ENCODE data around the gene PLEKHG5. TPM values are rescaled to one million over a fixed set of nuclear protein-coding genes. Genes with fewer than 3 reads are reported as not detected.

Gene PLEKHG5
- total and polyA plus RNA-seq, 2 donors (not counting 1 experiment from before 2014, with no cell fraction given), result 0.42 to 3.3 TPM

DNA sequence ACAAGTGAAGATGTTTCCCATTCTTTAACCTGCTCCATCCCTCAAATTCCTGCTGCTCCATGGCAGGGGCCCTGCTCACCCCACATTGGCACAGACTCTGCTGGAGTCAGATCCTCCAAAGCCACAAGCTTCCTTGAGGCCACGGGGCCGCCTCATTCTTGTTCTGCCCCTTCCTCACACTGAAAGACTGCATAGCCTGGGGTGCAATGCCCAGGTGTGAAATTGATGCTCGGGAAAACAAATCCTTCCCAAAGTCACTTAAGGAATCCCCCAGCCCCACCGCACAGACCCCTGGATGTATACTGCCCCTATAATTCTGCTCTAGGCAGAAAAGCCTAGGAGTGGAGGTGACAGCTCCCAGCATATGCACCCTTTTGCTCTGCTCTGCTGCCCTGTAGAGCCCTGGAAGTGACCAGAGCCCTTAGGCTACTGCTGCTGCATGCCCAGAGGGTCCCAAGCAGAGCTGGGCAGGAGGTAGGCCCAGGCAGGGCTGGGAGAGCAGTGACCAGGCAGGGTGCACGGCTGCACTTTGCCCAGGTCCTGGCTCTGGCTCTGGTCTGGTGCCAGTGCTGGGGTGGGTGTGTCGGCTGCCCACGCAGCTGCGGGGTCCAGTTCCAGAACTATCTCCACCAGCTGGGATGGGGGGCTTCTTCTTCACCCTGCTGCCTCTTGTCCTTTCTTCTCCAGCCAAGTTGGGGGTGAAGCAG lies 73.4 kb downstream of the PLEKHG5 start:
- H3K4me3 ChIP-seq (replicated peaks in 1 of 4; ENCODE audit: control extremely low read depth in 1 of 4, insufficient read depth in 1 of 4, low read depth in 3 of 4, low read length in 4 of 4), result no peak overlapping the region
- DNase-seq (ENCODE audit: low read depth in 2 of 2), result no peak
- no peak overlapping the region for H3K9ac ChIP-seq (ENCODE audit: insufficient read depth, low read length)
- no peaks in the 10 kb centered on the region for H3K9me3 ChIP-seq (ENCODE audit: control insufficient read depth, insufficient read depth, low read depth, low read length)
- H4K20me1 ChIP-seq (ENCODE audit: control insufficient read depth, extremely low read depth, insufficient read depth, low read length), result no peaks in the 10 kb centered on the region
- no peak overlapping the region for H2AFZ ChIP-seq (ENCODE audit: low read length)
- no peak overlapping the region for H3K27ac ChIP-seq (ENCODE audit: insufficient read depth, low read length)
- H3K79me2 ChIP-seq (ENCODE audit: control insufficient read depth, insufficient read depth, low read length), result no peaks in the 10 kb centered on the region
- peak; percentile 69 for TF ChIP-seq EZH2 (IDR thresholded peaks at IDR 0.05; ENCODE audit: low read length, missing control alignments)
- TF ChIP-seq, protein P1, sequence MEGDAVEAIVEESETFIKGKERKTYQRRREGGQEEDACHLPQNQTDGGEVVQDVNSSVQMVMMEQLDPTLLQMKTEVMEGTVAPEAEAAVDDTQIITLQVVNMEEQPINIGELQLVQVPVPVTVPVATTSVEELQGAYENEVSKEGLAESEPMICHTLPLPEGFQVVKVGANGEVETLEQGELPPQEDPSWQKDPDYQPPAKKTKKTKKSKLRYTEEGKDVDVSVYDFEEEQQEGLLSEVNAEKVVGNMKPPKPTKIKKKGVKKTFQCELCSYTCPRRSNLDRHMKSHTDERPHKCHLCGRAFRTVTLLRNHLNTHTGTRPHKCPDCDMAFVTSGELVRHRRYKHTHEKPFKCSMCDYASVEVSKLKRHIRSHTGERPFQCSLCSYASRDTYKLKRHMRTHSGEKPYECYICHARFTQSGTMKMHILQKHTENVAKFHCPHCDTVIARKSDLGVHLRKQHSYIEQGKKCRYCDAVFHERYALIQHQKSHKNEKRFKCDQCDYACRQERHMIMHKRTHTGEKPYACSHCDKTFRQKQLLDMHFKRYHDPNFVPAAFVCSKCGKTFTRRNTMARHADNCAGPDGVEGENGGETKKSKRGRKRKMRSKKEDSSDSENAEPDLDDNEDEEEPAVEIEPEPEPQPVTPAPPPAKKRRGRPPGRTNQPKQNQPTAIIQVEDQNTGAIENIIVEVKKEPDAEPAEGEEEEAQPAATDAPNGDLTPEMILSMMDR (conservative IDR thresholded peaks at IDR 0.05 in 1 of 2, IDR thresholded peaks at IDR 0.05 in 1 of 2; ENCODE audit: low read depth in 1 of 2, low read length in 2 of 2), result no peak
- peaks cover 55% of the 10 kb centered on the region for H3K27me3 ChIP-seq (ENCODE audit: control insufficient read depth, insufficient read depth, low read length)
- no peak overlapping the region for H3K4me2 ChIP-seq (ENCODE audit: extremely low read depth, insufficient read depth, low read length)
- no peaks in the 10 kb centered on the region for H3K4me1 ChIP-seq (ENCODE audit: control insufficient read depth, extremely low read depth, insufficient read depth, low read length)
- no peaks in the 10 kb centered on the region for H3K36me3 ChIP-seq (ENCODE audit: control insufficient read depth, insufficient read depth, low read length)

Other genes starting within 250 kb of the PLEKHG5 start
- not detected in 2 replicates for gene HES3, start 247.5 kb downstream of the PLEKHG5 start, total RNA-seq
- not detected in 2 replicates for gene HES3, start 247.5 kb downstream of the PLEKHG5 start, polyA plus RNA-seq
- 8.9 and 13.4 TPM in 2 replicates for gene GPR153, start 230.6 kb downstream of the PLEKHG5 start, total RNA-seq
- gene GPR153, start 230.6 kb downstream of the PLEKHG5 start, polyA plus RNA-seq, result 4.0 and 8.5 TPM in 2 replicates
- gene ACOT7, start 97.9 kb downstream of the PLEKHG5 start, total RNA-seq, result 22.3 and 58.0 TPM in 2 replicates
- gene ACOT7, start 97.9 kb downstream of the PLEKHG5 start, polyA plus RNA-seq, result 50.7 and 141 TPM in 2 replicates
- 0.26 and 0.50 TPM in 2 replicates for gene HES2, start 71.7 kb downstream of the PLEKHG5 start, total RNA-seq
- gene HES2, start 71.7 kb downstream of the PLEKHG5 start, polyA plus RNA-seq, result 0.02 TPM in 1 of 2 replicates, not detected in the other
- gene ESPN, start 66.9 kb downstream of the PLEKHG5 start, total RNA-seq, result not detected in 2 replicates
- gene ESPN, start 66.9 kb downstream of the PLEKHG5 start, polyA plus RNA-seq, result not detected in 2 replicates
- 0.51 and 1.5 TPM in 2 replicates for gene TNFRSF25, start 25.5 kb downstream of the PLEKHG5 start, total RNA-seq
- 0.24 and 0.37 TPM in 2 replicates for gene TNFRSF25, start 25.5 kb downstream of the PLEKHG5 start, polyA plus RNA-seq
- gene NOL9, start 62.8 kb upstream of the PLEKHG5 start, total RNA-seq, result 17.5 and 18.7 TPM in 2 replicates
- gene NOL9, start 62.8 kb upstream of the PLEKHG5 start, polyA plus RNA-seq, result 19.0 and 24.2 TPM in 2 replicates
- under 0.01 and 0.17 TPM in 2 replicates for gene TAS1R1, start 63.6 kb upstream of the PLEKHG5 start, total RNA-seq
- 0.05 and 0.10 TPM in 2 replicates for gene TAS1R1, start 63.6 kb upstream of the PLEKHG5 start, polyA plus RNA-seq
- 15.4 and 16.0 TPM in 2 replicates for gene ZBTB48, start 88.3 kb upstream of the PLEKHG5 start, total RNA-seq
- 4.9 and 5.7 TPM in 2 replicates for gene ZBTB48, start 88.3 kb upstream of the PLEKHG5 start, polyA plus RNA-seq
- 39.3 and 44.9 TPM in 2 replicates for gene KLHL21, start 111.2 kb upstream of the PLEKHG5 start, total RNA-seq
- 11.7 and 12.8 TPM in 2 replicates for gene KLHL21, start 111.2 kb upstream of the PLEKHG5 start, polyA plus RNA-seq
- gene PHF13, start 122.1 kb upstream of the PLEKHG5 start, total RNA-seq, result 12.3 and 13.7 TPM in 2 replicates
- gene PHF13, start 122.1 kb upstream of the PLEKHG5 start, polyA plus RNA-seq, result 10.0 and 12.1 TPM in 2 replicates
- 34.4 and 35.5 TPM in 2 replicates for gene THAP3, start 133.2 kb upstream of the PLEKHG5 start, total RNA-seq
- gene THAP3, start 133.2 kb upstream of the PLEKHG5 start, polyA plus RNA-seq, result 5.3 and 6.5 TPM in 2 replicates
- 29.0 and 35.2 TPM in 2 replicates for gene DNAJC11, start 210.1 kb upstream of the PLEKHG5 start, total RNA-seq
- 31.8 and 47.2 TPM in 2 replicates for gene DNAJC11, start 210.1 kb upstream of the PLEKHG5 start, polyA plus RNA-seq